ENCODE results near the gene MAN1C1.
"Not testable (repeated sequence)": the region's sequence is repeated elsewhere in the genome, so short reads cannot be mapped to it uniquely, and the experiment has no call there.

The MAN1C1 gene

DNA sequence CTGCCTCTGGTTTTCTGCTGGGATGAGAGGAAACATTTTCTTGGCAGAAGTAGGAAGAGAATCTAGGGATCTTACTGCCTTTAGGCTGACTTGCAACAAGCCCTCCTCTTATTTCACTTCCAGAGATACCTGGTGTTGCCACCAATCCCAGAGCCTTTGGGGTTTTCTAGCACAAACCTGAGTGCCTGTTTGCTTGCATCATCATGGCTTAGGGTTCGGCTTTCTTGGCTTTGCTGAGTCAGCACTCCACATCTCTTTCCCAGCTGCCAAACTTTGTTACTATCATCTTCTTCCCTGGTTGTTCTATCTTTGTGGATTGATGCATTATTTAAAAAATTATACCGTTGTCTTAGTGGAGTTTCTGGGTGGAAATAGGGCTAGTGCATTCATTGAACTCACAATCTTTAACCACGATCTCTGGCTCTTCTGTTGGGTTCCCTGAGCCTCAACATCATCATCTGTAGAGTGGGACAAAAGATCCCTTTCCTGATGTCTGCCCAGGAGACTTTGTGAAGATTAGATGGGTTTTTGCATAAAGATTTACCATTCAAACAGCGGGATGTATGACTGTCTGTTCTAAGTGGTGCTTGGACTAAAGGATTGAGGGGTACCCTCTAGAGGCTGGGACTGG is 106.8 kb downstream of the MAN1C1 start:
- no peak for DNase-seq (ENCODE audit: low read depth, low spot score)
- H3K4me3 ChIP-seq (ENCODE audit: low read length): no peak overlapping the region

DNA sequence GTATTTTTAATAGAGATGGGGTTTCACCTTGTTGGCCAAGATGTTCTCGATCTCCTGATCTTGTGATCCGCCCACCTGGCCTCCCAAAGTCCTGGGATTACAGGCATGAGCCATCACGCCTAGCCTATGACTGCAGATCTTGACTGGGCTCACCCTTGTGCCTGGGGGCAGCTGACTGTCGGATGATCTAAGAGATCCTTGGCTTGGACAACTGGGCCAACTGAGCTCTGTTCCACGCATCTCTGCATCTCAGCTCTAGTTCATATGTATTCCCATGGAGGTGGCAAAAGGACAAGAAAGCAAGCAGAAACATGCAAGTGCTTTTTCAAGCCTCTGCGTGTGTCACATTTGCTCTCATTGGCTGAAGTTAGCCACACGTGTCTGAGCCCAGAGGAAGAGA is 107.6 kb downstream of the MAN1C1 start:
- DNase-seq (ENCODE audit: low read depth, low spot score): no peak
- H3K4me3 ChIP-seq (ENCODE audit: low read length): no peak overlapping the region

DNA sequence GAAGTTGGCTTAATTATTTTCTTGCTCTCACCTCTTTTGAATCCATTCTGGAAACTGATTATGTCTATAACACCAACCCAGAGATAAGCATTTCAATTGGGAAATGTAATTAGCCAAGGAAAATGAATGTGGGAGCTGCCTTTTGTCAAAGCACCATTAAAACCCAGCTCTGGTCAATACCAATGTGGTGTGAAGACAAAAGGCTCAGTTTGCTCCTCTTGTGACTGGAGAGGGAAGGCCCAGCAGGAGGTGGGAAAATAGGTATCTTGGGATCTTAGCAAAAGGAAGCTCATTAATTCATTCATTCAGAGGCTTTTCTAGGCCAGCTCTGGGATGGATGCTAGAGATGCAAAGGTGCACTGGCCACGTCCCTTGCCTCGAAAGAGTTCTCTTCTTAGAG is 108.4 kb downstream of the MAN1C1 start:
- no peak overlapping the region for H3K4me3 ChIP-seq (ENCODE audit: low read length)
- DNase-seq (ENCODE audit: low read depth, low spot score): no peak

DNA sequence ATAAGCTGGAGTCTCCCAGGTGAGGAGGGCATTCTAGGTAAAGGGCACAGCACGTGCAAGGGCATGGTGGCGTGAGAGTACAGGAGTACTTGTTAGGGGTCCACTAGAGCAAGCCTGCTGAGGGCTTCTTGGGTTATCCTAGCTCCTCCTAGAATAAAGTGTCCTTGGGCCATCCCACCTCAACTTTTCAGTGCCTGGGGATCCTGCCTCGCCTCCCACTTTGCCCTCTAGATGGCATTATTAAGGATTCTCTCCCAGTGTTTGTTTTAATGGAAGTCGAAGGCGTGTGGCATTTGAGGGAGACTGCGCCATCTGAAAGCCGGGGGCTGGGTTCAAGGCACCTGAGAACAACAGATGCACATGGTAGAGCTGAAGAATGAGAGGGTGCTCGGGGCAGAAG is 108.9 kb downstream of the MAN1C1 start:
- no peak for DNase-seq (ENCODE audit: low read depth, low spot score)

DNA sequence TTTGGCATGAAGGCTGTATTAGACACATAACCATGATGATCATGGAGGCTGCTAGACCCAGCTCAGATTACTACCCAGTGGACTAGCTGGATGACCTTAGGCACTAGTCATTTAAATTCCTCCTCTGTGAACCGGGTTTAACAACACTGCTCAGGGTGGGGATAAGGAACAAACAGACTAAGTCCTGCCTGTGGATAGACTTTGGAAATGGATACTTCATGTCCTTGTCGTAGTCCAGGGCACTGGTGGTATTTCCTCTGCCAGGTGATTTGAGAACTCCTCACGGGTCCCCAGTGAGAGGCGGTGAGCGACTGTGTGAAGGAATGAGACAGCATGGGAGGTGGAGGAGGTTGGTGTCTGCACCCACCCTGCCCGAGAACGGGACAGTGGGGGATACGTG is 110.5 kb downstream of the MAN1C1 start:
- DNase-seq (ENCODE audit: low read depth, low spot score): no peak

More for the DNA sequence above, 108.9 kb downstream of the MAN1C1 start:
- no peak overlapping the region for H3K4me3 ChIP-seq (ENCODE audit: low read length)

DNA sequence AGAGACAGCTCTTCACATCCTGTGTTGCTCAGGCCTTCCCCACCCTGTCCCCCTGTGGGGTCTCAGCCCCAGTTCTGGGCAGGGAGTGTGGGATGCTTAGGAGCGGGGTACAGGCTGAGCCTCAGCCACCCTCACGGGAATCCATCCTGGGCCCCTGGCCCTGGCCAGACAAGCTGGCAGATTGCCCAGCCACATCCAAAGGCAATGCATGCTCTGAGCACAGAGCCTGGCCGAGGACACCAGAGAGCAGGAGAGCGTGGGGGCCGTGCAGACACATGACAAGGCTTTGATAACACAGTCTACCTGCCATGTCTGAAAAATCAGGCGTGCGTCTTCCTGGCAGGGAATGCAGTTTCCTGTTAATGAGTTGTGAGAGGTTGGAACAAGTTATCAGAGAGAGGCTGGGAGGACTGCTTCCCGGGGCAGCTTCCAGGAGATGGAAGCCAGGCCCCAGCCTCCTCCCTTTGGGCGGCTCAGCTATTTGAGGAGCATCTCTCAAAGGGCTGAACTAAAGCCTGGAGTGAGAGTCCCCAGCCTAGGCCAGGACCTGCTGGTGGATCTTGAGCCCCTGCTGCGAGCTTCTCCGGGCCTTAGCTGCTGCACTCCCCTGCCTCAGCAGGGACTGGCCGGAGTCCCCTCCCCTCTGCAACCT is 111.2 kb downstream of the MAN1C1 start:
- H3K4me3 ChIP-seq (ENCODE audit: low read length): no peak overlapping the region
- DNase-seq (ENCODE audit: low read depth, low spot score): no peak

More for the DNA sequence above, 110.5 kb downstream of the MAN1C1 start:
- no peak overlapping the region for H3K4me3 ChIP-seq (ENCODE audit: low read length)

DNA sequence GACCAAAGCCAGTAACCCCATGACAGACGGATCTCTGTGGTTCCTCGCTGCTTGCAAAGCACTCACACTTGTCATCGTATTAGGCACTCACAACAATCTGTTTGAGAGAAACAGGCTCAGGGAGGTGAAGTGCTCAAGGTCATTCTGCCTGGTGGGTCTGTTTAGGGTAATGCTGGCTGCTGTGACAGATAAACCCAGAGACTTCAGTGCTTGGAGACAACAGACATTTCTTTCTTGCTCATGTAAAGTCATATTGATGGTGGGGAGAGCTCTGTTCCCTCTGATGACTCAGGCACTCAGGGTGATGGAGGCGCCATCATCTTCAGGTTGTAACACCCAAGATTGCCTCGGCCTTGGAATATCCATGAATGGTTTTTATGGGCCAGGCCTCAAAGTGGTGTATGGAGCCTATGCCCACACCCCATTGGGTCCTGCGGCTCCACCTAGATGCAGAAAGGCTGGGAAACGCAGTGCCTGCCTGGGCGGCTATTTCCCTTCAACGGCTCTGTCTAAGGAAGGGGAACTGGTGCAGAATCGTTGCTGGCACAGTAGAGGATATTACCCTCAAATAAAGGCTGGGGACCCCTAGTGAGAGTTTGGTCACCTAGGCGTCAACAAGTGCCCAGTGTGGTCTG is 111.8 kb downstream of the MAN1C1 start:
- H3K4me3 ChIP-seq (ENCODE audit: low read length): no peak overlapping the region
- no peak for DNase-seq (ENCODE audit: low read depth, low spot score)

DNA sequence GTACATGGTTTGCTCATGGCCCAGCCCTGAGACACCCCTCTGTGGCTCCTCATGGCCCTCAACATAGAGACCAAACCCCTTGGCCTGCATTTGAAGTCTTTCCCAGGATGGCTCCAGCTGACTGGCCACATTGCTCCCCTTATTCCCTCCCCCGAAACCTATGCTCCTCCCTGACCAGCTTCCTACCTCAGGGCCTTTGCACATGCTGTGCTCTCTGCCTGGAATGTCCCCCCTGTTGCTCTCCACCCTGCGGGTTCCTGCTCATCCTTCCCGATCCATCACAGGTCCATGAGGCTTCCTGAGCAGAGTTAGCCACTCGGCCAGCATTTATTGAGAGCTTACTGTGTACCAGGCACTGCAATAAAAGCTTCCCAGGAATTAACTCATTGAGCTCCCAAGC is 112.5 kb downstream of the MAN1C1 start:
- no peak overlapping the region for H3K4me3 ChIP-seq (ENCODE audit: low read length)
- no peak for DNase-seq (ENCODE audit: low read depth, low spot score)

DNA sequence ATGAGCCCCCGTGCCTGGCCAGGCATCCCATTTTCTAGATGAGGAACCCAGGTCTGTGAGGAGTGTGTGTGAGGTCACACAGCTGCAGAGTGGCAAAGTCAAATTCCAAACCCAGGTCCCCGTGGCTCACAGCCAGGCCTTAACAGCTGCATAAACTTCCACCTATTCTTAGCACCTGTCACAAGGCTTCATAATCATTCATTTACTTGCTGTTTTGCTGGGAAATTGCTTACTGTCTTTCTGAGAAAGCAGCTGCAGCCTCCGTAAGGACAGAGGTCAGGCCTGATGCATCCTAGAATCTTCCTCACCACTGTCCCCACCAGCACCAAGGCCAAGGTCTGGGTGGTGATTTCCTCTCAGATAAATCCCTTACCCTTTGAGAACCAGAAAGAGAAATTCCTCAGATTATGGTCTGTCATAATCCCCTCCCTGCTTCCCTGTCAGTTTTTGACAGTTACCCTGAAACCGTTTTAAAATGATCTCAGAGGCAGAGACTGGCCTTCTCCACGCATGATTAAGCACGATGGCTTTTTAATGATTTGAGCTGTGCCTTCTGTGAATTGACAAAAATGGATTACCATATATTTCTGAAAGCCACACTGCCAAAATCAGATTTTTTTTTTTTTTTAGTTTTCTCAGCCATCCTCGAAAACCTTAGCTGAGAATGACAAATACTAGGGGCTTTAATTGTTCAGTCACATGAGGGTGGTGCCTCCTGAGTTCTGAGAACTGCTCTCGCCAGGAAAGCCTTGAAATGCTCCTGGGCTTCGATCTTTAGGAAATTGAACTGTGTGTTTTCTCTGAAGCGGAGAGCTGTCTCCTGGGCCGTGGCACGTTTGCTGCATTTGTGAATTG is 113.4 kb downstream of the MAN1C1 start:
- H3K4me3 ChIP-seq (ENCODE audit: low read length): no peak overlapping the region
- no peak for DNase-seq (ENCODE audit: low read depth, low spot score)

DNA sequence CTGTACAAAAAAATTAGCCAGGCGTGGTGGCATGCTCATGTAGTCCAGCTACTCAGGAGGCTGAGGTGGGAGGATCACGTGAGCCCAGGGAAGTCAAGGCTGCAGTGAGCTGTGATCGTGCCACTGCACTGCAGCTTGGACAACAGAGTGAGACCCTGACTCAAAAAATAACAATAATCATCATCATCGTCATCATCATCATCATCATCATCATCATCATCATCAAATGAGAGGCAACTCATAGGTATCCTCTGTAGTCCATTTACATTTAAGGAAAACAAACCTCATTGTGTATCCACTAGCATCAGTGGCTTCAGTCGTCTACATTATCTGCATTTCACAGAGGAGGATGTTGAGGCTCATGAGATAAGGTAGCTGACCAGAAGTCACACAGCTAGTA is 114.6 kb downstream of the MAN1C1 start:
- no peak for DNase-seq (ENCODE audit: low read depth, low spot score)
- no peak overlapping the region for H3K4me3 ChIP-seq (ENCODE audit: low read length)

DNA sequence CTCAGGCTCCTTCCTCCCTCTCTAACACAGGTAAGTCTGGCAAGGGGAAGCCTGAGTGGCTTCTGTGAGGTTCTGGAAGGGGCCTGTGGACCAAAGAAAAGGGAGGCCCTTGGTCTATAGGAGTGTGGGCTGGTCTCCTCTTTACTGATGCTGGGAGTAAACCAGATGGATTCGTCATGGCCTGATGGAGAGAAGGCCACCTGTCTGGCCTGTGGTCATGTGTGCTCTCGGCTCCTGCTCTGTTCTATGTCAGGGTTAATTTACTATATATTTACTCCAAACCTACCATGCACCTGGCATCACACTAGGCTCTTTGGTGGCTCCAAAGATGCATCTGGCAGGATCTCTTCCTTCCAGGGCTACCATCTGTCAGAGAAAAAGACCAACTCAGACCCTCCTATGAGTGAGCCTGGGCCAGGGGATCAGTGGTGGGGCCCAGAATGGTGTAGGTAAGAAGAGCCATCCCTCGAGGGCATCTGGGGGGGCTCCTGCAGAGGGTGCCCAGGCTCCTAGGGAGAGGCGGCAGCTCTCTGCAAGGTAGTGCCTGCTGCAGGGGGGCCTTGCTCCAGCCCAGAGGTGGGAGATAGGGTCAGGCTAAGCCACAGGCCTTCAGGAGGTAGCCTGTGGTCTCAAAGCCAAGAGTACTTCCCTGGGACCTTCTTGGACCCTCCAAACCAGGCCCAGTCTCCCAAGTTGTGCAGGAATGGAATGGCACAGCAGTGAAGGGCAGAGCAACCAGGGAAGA is 115.2 kb downstream of the MAN1C1 start:
- H3K4me3 ChIP-seq (ENCODE audit: low read length): no peak overlapping the region
- no peak for DNase-seq (ENCODE audit: low read depth, low spot score)

DNA sequence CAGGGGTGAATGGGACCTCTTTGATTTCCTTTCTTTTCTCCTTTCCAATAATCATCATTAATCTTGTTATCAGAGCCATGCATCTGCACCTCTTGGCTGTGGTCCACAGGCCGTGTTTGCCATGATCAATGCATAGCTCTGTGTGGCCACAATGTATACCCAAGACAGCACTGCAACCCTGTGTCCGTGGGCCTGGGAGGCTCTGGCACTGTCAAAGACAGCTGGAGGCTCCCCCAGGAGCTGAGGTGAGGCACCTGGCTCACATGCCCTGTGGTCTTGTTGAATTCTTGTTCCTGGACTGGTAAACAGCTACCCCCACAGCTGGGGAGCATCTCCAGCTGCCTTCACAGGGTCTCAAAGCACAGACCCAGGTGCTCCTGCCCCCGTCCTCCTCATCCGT is 116.2 kb downstream of the MAN1C1 start:
- DNase-seq (ENCODE audit: low read depth, low spot score): no peak

DNA sequence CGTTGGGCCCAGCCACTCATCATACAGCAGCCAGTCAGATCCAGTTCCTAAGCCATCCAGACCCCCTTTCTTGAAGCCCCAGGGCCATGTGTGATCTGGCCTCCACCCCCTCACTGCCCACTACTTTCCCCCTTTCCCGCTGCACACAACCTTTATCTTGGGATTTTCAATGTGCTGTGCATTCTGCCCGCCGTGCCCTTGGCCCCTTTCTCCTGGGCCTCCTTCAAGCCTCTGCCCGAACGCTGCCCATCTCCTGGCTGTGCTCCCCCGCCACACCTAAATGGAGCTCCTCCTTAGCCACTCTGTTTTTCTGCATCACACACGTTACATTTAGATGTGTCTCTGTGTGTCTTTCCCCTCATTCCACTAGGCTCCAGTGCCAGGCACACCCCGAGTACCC is 116.7 kb downstream of the MAN1C1 start:
- no peak overlapping the region for H3K4me3 ChIP-seq (ENCODE audit: low read length)
- no peak for DNase-seq (ENCODE audit: low read depth, low spot score)

More for the DNA sequence above, 116.2 kb downstream of the MAN1C1 start:
- no peak overlapping the region for H3K4me3 ChIP-seq (ENCODE audit: low read length)

DNA sequence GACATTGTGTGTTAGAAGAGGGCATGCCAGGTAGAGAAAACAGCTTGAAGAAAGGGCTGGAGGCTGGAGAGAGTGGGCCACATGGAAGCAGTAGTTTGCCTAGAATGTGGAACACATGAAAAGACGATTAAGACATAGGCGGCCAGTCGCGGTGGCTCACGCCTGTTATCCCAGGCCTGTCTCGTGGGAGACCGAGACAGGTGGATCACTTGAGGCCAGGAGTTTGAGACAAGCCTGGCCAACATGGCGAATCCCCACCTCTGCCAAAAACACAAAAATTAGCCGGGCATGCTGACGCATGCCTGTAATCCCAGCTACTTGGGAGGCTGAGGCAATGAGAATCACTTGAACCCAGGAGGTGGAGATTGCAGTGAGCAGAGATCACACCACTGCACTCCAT is 118.4 kb downstream of the MAN1C1 start:
- H3K4me3 ChIP-seq (ENCODE audit: low read length); DNase-seq (ENCODE audit: low read depth, low spot score): not testable (repeated sequence)

DNA sequence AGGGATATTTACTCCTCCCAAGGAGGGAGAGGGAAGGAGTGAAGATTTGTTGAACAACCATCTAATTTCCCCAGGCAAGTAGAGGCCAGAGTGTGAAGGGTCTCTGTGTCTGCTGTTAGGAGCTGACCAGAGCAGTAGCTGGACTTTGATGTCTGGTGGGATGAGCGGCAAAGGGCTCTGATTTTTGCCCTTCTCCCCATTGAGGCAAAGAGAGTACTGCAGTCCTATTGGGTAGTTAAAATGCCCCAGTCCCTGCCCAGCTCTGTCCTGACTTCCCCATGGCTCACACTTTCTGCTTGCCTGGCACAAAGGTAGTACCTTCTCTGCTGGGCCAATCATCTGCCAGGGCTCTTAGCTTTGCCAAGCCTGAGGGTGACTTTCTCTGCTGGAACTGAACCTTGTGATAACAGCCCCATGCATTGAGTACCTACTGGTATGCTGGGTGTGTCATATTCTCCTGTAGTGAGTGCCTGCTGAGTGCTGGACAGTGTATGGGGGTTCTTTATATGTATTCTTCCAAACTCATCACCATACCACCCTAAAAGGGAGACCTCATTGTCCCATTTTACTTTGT is 119.5 kb downstream of the MAN1C1 start:
- no peak overlapping the region for H3K4me3 ChIP-seq (ENCODE audit: low read length)
- DNase-seq (ENCODE audit: low read depth, low spot score): no peak

DNA sequence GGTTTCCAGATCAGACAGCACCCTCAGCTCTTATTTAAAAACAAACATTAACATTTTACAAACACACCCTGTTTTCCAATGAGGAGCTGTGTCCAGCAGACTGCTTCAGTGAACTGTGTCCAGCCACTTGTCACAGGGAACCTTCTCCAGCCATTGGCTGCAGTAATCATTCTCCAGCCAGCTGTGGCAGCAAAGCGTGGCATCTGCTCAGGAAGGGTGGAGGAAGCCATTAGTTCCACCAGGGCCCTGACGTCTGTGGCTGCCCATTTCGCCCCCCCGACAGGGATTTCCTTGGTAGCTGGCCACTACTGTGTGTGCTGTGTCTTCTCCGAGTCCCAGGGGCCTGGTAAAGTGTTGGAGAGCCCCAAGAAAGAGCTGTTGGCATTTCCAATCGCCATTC is 120.5 kb downstream of the MAN1C1 start:
- no peak for DNase-seq (ENCODE audit: low read depth, low spot score)
- H3K4me3 ChIP-seq (ENCODE audit: low read length): no peak overlapping the region

DNA sequence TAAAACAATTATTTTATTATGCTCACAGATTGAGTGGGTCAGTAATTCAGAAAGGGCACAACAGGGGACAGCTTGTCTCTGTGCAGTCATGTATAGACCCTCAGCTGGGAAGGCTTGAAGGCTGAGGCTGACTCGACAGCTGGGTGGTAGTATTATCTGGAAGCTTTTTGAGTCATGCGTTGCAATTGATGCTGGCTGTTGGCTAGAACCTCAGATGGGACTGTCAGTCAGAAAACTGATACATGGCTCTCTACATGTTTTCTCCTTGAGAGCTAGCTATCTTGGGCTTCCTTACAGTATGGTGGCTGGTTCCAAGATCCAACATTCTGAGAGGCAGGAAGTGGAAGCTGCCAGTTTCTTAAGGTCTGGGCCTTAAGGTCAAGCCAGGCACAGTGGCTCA is 121.9 kb downstream of the MAN1C1 start:
- DNase-seq (ENCODE audit: low read depth, low spot score): no peak

DNA sequence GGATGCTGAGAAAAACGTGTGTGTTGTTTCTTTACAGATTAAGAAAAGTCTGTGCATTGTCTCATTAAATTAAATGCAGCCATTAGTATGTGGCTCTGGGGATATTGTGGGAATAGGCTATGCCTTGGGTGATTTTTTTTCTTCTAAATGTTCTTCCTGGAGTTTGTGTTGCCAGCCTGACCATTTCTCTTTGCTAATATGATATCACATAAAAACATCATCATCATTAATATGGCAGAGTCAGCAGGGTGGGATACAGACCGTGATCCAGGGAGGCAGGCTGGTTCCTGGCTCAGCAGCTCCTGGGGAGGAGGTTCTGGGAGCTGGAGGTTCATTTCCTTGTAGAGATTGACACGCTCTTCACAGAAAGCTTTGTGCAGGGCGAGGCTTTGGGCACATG is 122.8 kb downstream of the MAN1C1 start:
- no peak for DNase-seq (ENCODE audit: low read depth, low spot score)
- H3K4me3 ChIP-seq (ENCODE audit: low read length): no peak overlapping the region

More for the DNA sequence above, 121.9 kb downstream of the MAN1C1 start:
- no peak overlapping the region for H3K4me3 ChIP-seq (ENCODE audit: low read length)

DNA sequence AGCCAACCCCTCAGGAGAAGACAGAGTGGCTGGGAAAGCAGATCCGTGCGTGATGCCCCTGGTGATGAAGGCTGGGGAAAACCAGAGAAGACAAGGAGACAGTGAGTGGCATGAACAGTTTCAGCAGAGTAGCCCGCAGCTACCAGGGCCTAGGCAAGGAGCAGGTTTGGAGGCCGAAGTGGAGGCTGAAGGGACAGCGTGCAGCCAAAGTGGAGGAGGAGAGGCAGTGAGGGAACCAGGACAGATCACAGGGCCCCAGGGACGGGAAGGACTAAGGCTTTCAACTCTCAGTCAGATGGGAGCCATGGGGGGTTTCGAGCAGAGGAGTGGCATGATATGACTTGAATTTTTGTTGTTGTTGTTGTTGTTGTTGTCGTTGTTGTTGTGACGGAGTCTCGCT is 123.5 kb downstream of the MAN1C1 start:
- H3K4me3 ChIP-seq (ENCODE audit: low read length): no peak overlapping the region
- no peak for DNase-seq (ENCODE audit: low read depth, low spot score)
